ENCODE measurements around the gene ZNF280C. TPM values are rescaled to one million over a fixed set of nuclear protein-coding genes. Genes with fewer than 3 reads are reported as not detected.
"Not testable (repeated sequence)": the region's sequence is repeated elsewhere in the genome, so short reads cannot be mapped to it uniquely, and the experiment has no call there.

ZNF280C gene
- total and polyA plus RNA-seq, 2 donors from 2014 or later: 0.60 to 5.0 TPM

DNA sequence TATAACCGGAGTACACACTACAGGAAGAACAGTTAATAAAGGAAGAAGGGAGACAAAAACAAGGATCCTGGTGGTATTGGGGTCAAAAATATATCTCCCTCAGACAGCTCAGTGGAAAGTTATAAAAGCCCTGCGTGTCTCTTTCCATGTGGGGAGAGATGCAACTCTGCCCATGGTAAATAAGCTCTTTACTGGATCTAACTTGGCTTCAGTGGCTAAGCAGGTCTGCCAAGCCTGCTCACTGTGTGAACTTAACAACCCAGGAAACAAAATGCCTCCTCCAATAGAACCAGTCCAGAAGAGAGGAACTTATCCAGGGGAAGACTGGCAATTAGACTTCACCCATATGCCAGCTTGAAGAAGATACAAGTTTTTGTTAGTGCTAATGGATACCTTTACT lies 17.0 kb upstream of the ZNF280C start:
- no peak for DNase-seq
- Histone ChIP-seq H3K9me3 (ENCODE audit: control insufficient read depth in 2 of 3, insufficient read depth in 1 of 3, low read length in 3 of 3) (no peaks in the 10 kb centered on the region), H3K9ac (ENCODE audit: low read length in 3 of 3) (no peak overlapping the region), H3K4me3 (ENCODE audit: low read length in 3 of 3) (no peak overlapping the region), H3K27ac (ENCODE audit: low read depth in 2 of 2, low read length in 2 of 2) (no peak overlapping the region), H3K36me3 (ENCODE audit: control insufficient read depth in 2 of 3, insufficient read depth in 3 of 3, low read length in 3 of 3) (no peaks in the 10 kb centered on the region), H3K27me3 (ENCODE audit: control insufficient read depth, insufficient read depth, low read length) (no peaks in the 10 kb centered on the region), H3K4me1 (ENCODE audit: control insufficient read depth in 2 of 3, insufficient read depth in 2 of 3, low read depth in 1 of 3, low read length in 3 of 3) (no peaks in the 10 kb centered on the region)
- FAIRE-seq: no peak
- intact Hi-C loops (cut with DNase I): no loop called here
- TF ChIP-seq, protein P1, sequence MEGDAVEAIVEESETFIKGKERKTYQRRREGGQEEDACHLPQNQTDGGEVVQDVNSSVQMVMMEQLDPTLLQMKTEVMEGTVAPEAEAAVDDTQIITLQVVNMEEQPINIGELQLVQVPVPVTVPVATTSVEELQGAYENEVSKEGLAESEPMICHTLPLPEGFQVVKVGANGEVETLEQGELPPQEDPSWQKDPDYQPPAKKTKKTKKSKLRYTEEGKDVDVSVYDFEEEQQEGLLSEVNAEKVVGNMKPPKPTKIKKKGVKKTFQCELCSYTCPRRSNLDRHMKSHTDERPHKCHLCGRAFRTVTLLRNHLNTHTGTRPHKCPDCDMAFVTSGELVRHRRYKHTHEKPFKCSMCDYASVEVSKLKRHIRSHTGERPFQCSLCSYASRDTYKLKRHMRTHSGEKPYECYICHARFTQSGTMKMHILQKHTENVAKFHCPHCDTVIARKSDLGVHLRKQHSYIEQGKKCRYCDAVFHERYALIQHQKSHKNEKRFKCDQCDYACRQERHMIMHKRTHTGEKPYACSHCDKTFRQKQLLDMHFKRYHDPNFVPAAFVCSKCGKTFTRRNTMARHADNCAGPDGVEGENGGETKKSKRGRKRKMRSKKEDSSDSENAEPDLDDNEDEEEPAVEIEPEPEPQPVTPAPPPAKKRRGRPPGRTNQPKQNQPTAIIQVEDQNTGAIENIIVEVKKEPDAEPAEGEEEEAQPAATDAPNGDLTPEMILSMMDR (IDR thresholded peaks at IDR 0.05; ENCODE audit: borderline replicate concordance, extremely low read depth, insufficient read depth): no peak

DNA sequence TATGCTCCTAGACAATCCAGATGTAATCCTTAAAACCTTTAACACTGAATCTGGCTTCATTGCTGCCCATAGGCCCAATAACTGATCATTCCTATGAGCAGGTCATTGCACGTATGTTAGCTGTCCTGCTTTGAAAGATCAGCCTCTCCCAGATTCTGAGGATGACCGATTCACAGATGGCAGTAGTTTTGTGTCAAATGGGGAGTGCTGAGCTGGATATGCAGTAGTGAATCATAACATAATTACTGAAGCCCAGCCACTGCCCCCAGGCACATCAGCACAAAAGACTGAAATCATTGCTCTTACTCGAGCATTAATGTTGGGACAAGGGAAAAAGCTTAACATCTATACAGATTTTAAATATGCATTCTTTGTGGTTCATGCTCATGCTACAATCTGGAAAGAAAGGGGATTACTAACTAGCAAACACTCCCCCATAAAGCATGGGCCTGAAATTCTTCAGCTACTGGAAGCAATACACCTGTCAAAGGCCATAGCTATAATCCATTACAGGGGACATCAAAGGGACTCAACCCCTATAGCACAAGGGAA lies 16.4 kb upstream of the ZNF280C start:
- no peaks in the 10 kb centered on the region for H3K9me3 ChIP-seq (ENCODE audit: control insufficient read depth in 2 of 3, insufficient read depth in 1 of 3, low read length in 3 of 3)
- no peak for DNase-seq
- no peak overlapping the region for H3K9ac ChIP-seq (ENCODE audit: low read length in 3 of 3)
- no peak overlapping the region for H3K27ac ChIP-seq (ENCODE audit: low read depth in 2 of 2, low read length in 2 of 2)
- H3K36me3 ChIP-seq (ENCODE audit: control insufficient read depth in 2 of 3, insufficient read depth in 3 of 3, low read length in 3 of 3): no peaks in the 10 kb centered on the region
- intact Hi-C loops (cut with DNase I): no loop called here
- H3K4me3 ChIP-seq (ENCODE audit: low read length in 3 of 3): no peak overlapping the region
- no peaks in the 10 kb centered on the region for H3K27me3 ChIP-seq (ENCODE audit: control insufficient read depth, insufficient read depth, low read length)
- no peaks in the 10 kb centered on the region for H3K4me1 ChIP-seq (ENCODE audit: control insufficient read depth in 2 of 3, insufficient read depth in 2 of 3, low read depth in 1 of 3, low read length in 3 of 3)
- TF ChIP-seq, protein P1 (IDR thresholded peaks at IDR 0.05; ENCODE audit: borderline replicate concordance, extremely low read depth, insufficient read depth): no peak
- FAIRE-seq: no peak

DNA sequence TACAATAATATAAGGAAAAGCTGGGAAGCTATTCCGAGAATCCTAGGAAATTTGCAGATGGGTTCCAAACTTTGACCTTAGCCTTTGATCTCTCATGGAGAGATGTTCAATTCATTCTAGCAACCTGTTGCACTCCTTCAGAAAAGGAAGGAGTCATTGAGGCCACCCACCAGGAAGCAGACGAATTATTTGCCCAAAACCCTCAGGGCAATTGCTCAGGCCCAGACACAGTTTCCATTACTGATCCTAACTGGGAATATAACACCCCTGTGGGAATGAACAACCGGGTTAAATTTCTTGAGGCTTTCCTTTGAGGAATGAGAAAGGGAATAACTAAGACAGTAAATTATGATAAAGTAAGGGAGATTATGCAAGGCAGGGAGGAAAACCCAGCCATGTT lies 13.5 kb upstream of the ZNF280C start:
- Histone ChIP-seq H3K4me3 (ENCODE audit: low read length in 3 of 3) (no peak overlapping the region), H3K9me3 (ENCODE audit: control insufficient read depth in 2 of 3, insufficient read depth in 1 of 3, low read length in 3 of 3) (no peaks in the 10 kb centered on the region), H3K4me1 (ENCODE audit: control insufficient read depth in 2 of 3, insufficient read depth in 2 of 3, low read depth in 1 of 3, low read length in 3 of 3) (no peaks in the 10 kb centered on the region), H3K27me3 (ENCODE audit: control insufficient read depth, insufficient read depth, low read length) (no peaks in the 10 kb centered on the region), H3K9ac (ENCODE audit: low read length in 3 of 3) (no peak overlapping the region), H3K36me3 (ENCODE audit: control insufficient read depth in 2 of 3, insufficient read depth in 3 of 3, low read length in 3 of 3) (no peaks in the 10 kb centered on the region), H3K27ac (ENCODE audit: low read depth in 2 of 2, low read length in 2 of 2) (no peak overlapping the region)
- DNase-seq (no peak), FAIRE-seq (no peak)
- intact Hi-C loops (cut with DNase I): no loop called here
- TF ChIP-seq, protein P1 (IDR thresholded peaks at IDR 0.05; ENCODE audit: borderline replicate concordance, extremely low read depth, insufficient read depth): no peak

DNA sequence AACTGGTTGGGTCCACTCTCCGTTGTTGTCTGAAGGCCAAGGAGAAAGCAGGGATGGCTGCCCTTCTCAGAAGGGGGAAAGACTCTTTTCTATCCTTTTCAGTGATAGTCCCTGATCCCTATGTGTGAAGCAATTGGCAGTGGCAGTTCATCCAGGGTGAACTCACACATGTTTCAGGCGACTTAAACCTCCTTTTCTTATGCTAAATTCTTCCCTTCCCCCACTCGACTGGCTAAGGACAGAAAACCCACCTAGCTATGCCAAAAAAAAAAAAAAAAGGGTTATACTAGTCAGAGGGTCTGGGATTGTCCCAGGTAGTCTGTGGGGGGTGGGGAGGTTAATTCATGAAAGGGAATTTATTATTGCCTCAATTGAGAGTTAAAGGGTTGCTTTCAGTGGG lies 12.2 kb upstream of the ZNF280C start:
- intact Hi-C loops (cut with DNase I): no loop called here
- H3K27ac ChIP-seq (ENCODE audit: low read depth in 2 of 2, low read length in 2 of 2): no peak overlapping the region
- no peaks in the 10 kb centered on the region for H3K9me3 ChIP-seq (ENCODE audit: control insufficient read depth in 2 of 3, insufficient read depth in 1 of 3, low read length in 3 of 3)
- TF ChIP-seq, protein P1 (IDR thresholded peaks at IDR 0.05; ENCODE audit: borderline replicate concordance, extremely low read depth, insufficient read depth): no peak
- no peaks in the 10 kb centered on the region for H3K4me1 ChIP-seq (ENCODE audit: control insufficient read depth in 2 of 3, insufficient read depth in 2 of 3, low read depth in 1 of 3, low read length in 3 of 3)
- no peaks in the 10 kb centered on the region for H3K36me3 ChIP-seq (ENCODE audit: control insufficient read depth in 2 of 3, insufficient read depth in 3 of 3, low read length in 3 of 3)
- no peaks in the 10 kb centered on the region for H3K27me3 ChIP-seq (ENCODE audit: control insufficient read depth, insufficient read depth, low read length)
- FAIRE-seq: no peak
- DNase-seq: no peak
- no peak overlapping the region for H3K9ac ChIP-seq (ENCODE audit: low read length in 3 of 3)
- no peak overlapping the region for H3K4me3 ChIP-seq (ENCODE audit: low read length in 3 of 3)

DNA sequence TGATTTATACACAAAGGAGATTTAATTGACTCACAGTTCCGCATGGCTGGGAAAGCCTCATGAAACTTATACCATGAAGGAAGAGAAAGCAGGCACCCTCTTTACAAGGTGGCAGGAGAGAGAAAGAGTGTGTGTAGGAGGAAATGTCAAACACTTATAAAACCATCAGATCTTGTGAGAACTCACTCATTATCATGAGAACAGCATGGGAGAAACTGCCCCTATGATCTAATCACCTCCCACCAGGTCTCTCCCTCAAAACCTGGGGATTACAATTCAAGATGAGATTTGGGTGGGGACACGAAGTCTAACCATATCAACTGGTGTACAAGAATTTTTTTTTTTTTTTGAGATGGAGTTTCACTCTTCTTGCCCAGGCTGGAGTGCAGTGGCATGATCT lies 3.6 kb upstream of the ZNF280C start:
- H3K4me3 ChIP-seq (ENCODE audit: low read length in 3 of 3); H3K36me3 ChIP-seq (ENCODE audit: control insufficient read depth in 2 of 3, insufficient read depth in 3 of 3, low read length in 3 of 3); intact Hi-C loops (cut with DNase I); H3K9ac ChIP-seq (ENCODE audit: low read length in 3 of 3); H3K27ac ChIP-seq (ENCODE audit: low read depth in 2 of 2, low read length in 2 of 2); H3K9me3 ChIP-seq (ENCODE audit: control insufficient read depth in 2 of 3, insufficient read depth in 1 of 3, low read length in 3 of 3); FAIRE-seq; H3K4me1 ChIP-seq (ENCODE audit: control insufficient read depth in 2 of 3, insufficient read depth in 2 of 3, low read depth in 1 of 3, low read length in 3 of 3); H3K27me3 ChIP-seq (ENCODE audit: control insufficient read depth, insufficient read depth, low read length): not testable (repeated sequence)
- DNase-seq: peak in 2 of 5 donors; percentile 13 to 26

Measured in kidney (tissue), 14 donors.